HG03521 (cell line): ENCODE measurements around the gene MT1H.

Source experiments
- ATAC-seq: cut with Tn5 transposase; IDR thresholded peaks from one replicate; pipeline ENCODE4 v1.9.1; 2021; ENCODE audit warnings: mild to moderate bottlenecking, moderate library complexity; ENCODE audit not compliant: unreplicated experiment

MT1H gene

GRCh38 chr16:56635441-56635967 is 34.1 kb upstream of the MT1H start:
- ATAC-seq = no peak

- ATAC-seq = no peak
Measured at GRCh38 chr16:56636616-56637413, 32.8 kb upstream of the MT1H start.

GRCh38 chr16:56637814-56638750 is 31.5 kb upstream of the MT1H start, which contains the start of gene MT1A:
Gene MT1A (plus strand): TSS chr16:56638666. CDS start chr16:56638739, 73 bp downstream.
- no peak for ATAC-seq

- no peak for ATAC-seq
Measured at GRCh38 chr16:56639045-56639444, 30.6 kb upstream of the MT1H start.

- ATAC-seq = no peak
Measured at GRCh38 chr16:56640076-56640475, 29.5 kb upstream of the MT1H start.

- ATAC-seq = no peak
Measured at GRCh38 chr16:56641166-56641565, 28.4 kb upstream of the MT1H start.

- ATAC-seq = no peak
Measured at GRCh38 chr16:56643080-56643778, 26.4 kb upstream of the MT1H start.

GRCh38 chr16:56643833-56644232 is 25.8 kb upstream of the MT1H start:
- no peak for ATAC-seq

GRCh38 chr16:56645311-56645710 is 24.3 kb upstream of the MT1H start:
- no peak for ATAC-seq

GRCh38 chr16:56645838-56646237 is 23.8 kb upstream of the MT1H start:
- ATAC-seq = no peak

GRCh38 chr16:56647641-56648431 is 21.8 kb upstream of the MT1H start:
- no peak for ATAC-seq

GRCh38 chr16:56649271-56649670 is 20.3 kb upstream of the MT1H start:
- no peak for ATAC-seq

- no peak for ATAC-seq
Measured at GRCh38 chr16:56649820-56650219, 19.8 kb upstream of the MT1H start.

GRCh38 chr16:56651586-56651985 is 18.0 kb upstream of the MT1H start, which contains the start of gene MT1B:
Gene MT1B (plus strand): TSS chr16:56651886. CDS start chr16:56651954, 68 bp downstream.
- no peak for ATAC-seq

GRCh38 chr16:56652600-56652999 is 17.0 kb upstream of the MT1H start:
- ATAC-seq = no peak

GRCh38 chr16:56653218-56653617 is 16.4 kb upstream of the MT1H start:
- ATAC-seq = no peak

- no peak for ATAC-seq
Measured at GRCh38 chr16:56657555-56658326, 11.9 kb upstream of the MT1H start, which contains the start of gene MT1F. Gene MT1F (plus strand): TSS chr16:56657959. CDS start chr16:56658059, 100 bp downstream.

- ATAC-seq = no peak
Measured at GRCh38 chr16:56658327-56658875, 11.2 kb upstream of the MT1H start.
